ENCODE data around the gene PANK4.

Gene PANK4

GRCh38 chr1:2476061-2476999 lies 50.1 kb downstream of the PANK4 start, which contains the start of gene PLCH2:
Gene PLCH2 (plus strand): TSS chr1:2476289. CDS start chr1:2476589, 300 bp downstream.
- Histone ChIP-seq H3K9ac (ENCODE audit: low read length) (no peak within 1 kb of the TSS), H3K4me1 (ENCODE audit: insufficient read depth, low read length) (no peaks in the 10 kb centered on the region), H3K27ac (ENCODE audit: low read depth, low read length) (no peak within 1 kb of the TSS), H3K36me3 (ENCODE audit: insufficient read depth, low read length) (no peaks in the 10 kb centered on the region), H3K4me3 (ENCODE audit: low read depth in 1 of 2, low read length in 2 of 2) (no peak within 1 kb of the TSS), H3K27me3 (ENCODE audit: control insufficient read depth in 1 of 2, insufficient read depth in 2 of 2, low read length in 2 of 2) (peaks cover 0 to 4% of the 10 kb centered on the region in 2 donors), H3K9me3 (ENCODE audit: low read length) (no peaks in the 10 kb centered on the region)

GRCh38 chr1:2475571-2475970 lies 50.8 kb downstream of the PANK4 start:
- Histone ChIP-seq H3K9ac (ENCODE audit: low read length) (no peak overlapping the region), H3K27ac (ENCODE audit: low read depth, low read length) (no peak overlapping the region), H3K4me1 (ENCODE audit: insufficient read depth, low read length) (no peaks in the 10 kb centered on the region), H3K36me3 (ENCODE audit: insufficient read depth, low read length) (no peaks in the 10 kb centered on the region), H3K9me3 (ENCODE audit: low read length) (no peaks in the 10 kb centered on the region), H3K27me3 (ENCODE audit: control insufficient read depth in 1 of 2, insufficient read depth in 2 of 2, low read length in 2 of 2) (peaks cover 0 to 10% of the 10 kb centered on the region in 2 donors), H3K4me3 (ENCODE audit: low read depth in 1 of 2, low read length in 2 of 2) (no peak overlapping the region)

GRCh38 chr1:2474933-2475371 lies 51.4 kb downstream of the PANK4 start:
- peaks cover 0 to 12% of the 10 kb centered on the region in 2 donors for H3K27me3 ChIP-seq (ENCODE audit: control insufficient read depth in 1 of 2, insufficient read depth in 2 of 2, low read length in 2 of 2)
- H3K9ac ChIP-seq (ENCODE audit: low read length) = no peak overlapping the region
- H3K4me1 ChIP-seq (ENCODE audit: insufficient read depth, low read length) = no peaks in the 10 kb centered on the region

DNA sequence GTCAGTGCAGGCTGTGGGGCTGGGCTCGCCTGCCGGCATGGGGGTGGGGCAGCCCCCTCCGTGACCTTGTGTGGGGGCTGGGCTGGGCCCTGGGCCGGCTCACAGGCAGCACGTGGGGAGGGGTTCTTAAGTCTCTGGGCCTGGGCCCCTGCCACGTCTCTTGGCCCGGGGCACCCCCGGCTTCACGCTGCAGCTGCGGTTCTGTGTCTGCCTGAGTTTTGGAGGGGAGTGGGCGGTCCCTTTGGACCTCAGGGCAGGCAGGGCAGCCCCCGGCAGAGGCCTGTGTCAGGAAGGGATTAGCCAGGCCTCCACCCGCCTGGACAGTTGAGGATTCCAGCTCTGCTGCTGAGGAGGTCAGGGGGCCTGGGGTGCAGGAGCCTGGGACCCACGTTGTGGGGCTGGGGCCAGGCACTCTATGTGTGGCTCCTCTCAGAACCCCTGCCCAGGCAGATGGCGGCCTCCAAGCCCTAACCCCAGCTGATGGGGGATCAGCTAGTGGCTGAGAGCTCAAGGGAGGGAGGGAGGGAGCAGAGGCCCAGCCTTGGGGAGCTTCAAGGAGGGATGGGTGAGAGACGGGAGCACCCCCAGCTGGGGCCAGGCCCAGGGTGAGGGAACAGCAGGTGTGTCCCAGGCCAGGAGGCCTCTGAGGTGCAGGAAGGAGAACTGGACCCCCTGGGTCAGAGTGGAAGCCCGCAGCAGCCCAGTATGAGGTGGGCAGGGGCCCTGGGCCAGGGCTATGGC lies 52.1 kb downstream of the PANK4 start:
- H3K27ac ChIP-seq (ENCODE audit: low read depth, low read length) = no peak overlapping the region
- H3K9me3 ChIP-seq (ENCODE audit: low read length) = no peaks in the 10 kb centered on the region
- H3K36me3 ChIP-seq (ENCODE audit: insufficient read depth, low read length) = no peaks in the 10 kb centered on the region
- no peaks in the 10 kb centered on the region for H3K4me1 ChIP-seq (ENCODE audit: insufficient read depth, low read length)
- H3K4me3 ChIP-seq (ENCODE audit: low read depth in 1 of 2, low read length in 2 of 2) = no peak overlapping the region
- peaks cover 0 to 13% of the 10 kb centered on the region in 2 donors for H3K27me3 ChIP-seq (ENCODE audit: control insufficient read depth in 1 of 2, insufficient read depth in 2 of 2, low read length in 2 of 2)
- H3K9ac ChIP-seq (ENCODE audit: low read length) = no peak overlapping the region

More at GRCh38 chr1:2474933-2475371, 51.4 kb downstream of the PANK4 start:
- Histone ChIP-seq H3K27ac (ENCODE audit: low read depth, low read length) (no peak overlapping the region), H3K9me3 (ENCODE audit: low read length) (no peaks in the 10 kb centered on the region), H3K4me3 (ENCODE audit: low read depth in 1 of 2, low read length in 2 of 2) (no peak overlapping the region), H3K36me3 (ENCODE audit: insufficient read depth, low read length) (no peaks in the 10 kb centered on the region)

GRCh38 chr1:2473198-2473597 lies 53.2 kb downstream of the PANK4 start:
- no peak overlapping the region for H3K9ac ChIP-seq (ENCODE audit: low read length)
- no peak overlapping the region for H3K4me3 ChIP-seq (ENCODE audit: low read depth in 1 of 2, low read length in 2 of 2)
- no peaks in the 10 kb centered on the region for H3K36me3 ChIP-seq (ENCODE audit: insufficient read depth, low read length)
- H3K4me1 ChIP-seq (ENCODE audit: insufficient read depth, low read length) = no peaks in the 10 kb centered on the region
- no peak overlapping the region for H3K27ac ChIP-seq (ENCODE audit: low read depth, low read length)
- no peaks in the 10 kb centered on the region for H3K9me3 ChIP-seq (ENCODE audit: low read length)
- peaks cover 0 to 21% of the 10 kb centered on the region in 2 donors for H3K27me3 ChIP-seq (ENCODE audit: control insufficient read depth in 1 of 2, insufficient read depth in 2 of 2, low read length in 2 of 2)

GRCh38 chr1:2472561-2473177 lies 53.7 kb downstream of the PANK4 start:
- H3K9ac ChIP-seq (ENCODE audit: low read length) = no peak overlapping the region
- H3K27me3 ChIP-seq (ENCODE audit: control insufficient read depth in 1 of 2, insufficient read depth in 2 of 2, low read length in 2 of 2) = peaks cover 0 to 26% of the 10 kb centered on the region in 2 donors
- H3K9me3 ChIP-seq (ENCODE audit: low read length) = no peaks in the 10 kb centered on the region
- no peaks in the 10 kb centered on the region for H3K4me1 ChIP-seq (ENCODE audit: insufficient read depth, low read length)
- H3K27ac ChIP-seq (ENCODE audit: low read depth, low read length) = no peak overlapping the region
- H3K4me3 ChIP-seq (ENCODE audit: low read depth in 1 of 2, low read length in 2 of 2) = no peak overlapping the region
- no peaks in the 10 kb centered on the region for H3K36me3 ChIP-seq (ENCODE audit: insufficient read depth, low read length)

DNA sequence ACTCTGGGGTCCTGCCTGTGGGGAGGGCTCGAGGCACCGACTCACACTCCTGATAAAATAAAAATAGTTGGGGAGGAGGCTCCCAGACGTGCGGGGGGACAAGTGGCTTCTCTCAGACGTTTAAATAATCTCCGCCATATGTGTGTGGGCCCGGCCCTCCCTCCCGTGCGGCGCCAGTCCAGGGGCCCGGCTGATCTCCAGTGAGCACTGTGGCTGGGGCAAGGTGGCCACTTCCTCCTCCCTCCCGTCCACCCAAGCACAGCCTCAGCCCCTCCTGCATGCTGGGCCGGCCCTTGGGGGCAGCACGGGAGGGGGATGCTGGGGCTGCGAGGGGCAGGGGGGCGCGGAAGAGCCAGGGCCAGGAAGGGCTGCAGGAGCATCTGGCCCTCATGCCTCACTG lies 54.3 kb downstream of the PANK4 start:
- Histone ChIP-seq H3K27ac (ENCODE audit: low read depth, low read length) (no peak overlapping the region), H3K36me3 (ENCODE audit: insufficient read depth, low read length) (no peaks in the 10 kb centered on the region), H3K4me3 (ENCODE audit: low read depth in 1 of 2, low read length in 2 of 2) (no peak overlapping the region), H3K9ac (ENCODE audit: low read length) (no peak overlapping the region), H3K4me1 (ENCODE audit: insufficient read depth, low read length) (no peaks in the 10 kb centered on the region), H3K9me3 (ENCODE audit: low read length) (no peaks in the 10 kb centered on the region), H3K27me3 (ENCODE audit: control insufficient read depth in 1 of 2, insufficient read depth in 2 of 2, low read length in 2 of 2) (peaks cover 0 to 32% of the 10 kb centered on the region in 2 donors)

DNA sequence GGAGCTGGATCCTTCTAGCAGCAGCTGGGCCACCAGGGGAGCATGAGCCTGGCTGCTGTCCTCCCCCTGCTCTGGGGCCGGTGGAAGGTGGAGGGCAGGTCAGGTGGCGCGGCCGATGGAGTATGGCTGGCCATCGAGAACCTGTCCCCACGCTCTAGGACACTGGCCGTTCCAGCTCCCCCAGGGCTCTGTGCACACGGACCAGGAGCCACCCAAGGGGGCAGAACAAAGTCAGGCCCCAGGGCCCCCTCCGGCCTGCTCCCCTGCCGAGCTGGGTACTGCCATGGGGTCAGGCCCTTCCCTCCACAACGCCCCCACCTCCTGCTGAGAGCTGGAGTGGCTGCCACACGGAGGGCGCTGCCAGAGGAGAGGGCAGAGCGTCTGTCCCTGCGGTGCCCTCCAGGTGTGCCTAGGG lies 54.8 kb downstream of the PANK4 start:
- peaks cover 0 to 37% of the 10 kb centered on the region in 2 donors for H3K27me3 ChIP-seq (ENCODE audit: control insufficient read depth in 1 of 2, insufficient read depth in 2 of 2, low read length in 2 of 2)
- H3K9me3 ChIP-seq (ENCODE audit: low read length) = no peaks in the 10 kb centered on the region
- no peak overlapping the region for H3K27ac ChIP-seq (ENCODE audit: low read depth, low read length)
- no peak overlapping the region for H3K4me3 ChIP-seq (ENCODE audit: low read depth in 1 of 2, low read length in 2 of 2)
- no peaks in the 10 kb centered on the region for H3K4me1 ChIP-seq (ENCODE audit: insufficient read depth, low read length)
- H3K36me3 ChIP-seq (ENCODE audit: insufficient read depth, low read length) = no peaks in the 10 kb centered on the region
- H3K9ac ChIP-seq (ENCODE audit: low read length) = no peak overlapping the region

DNA sequence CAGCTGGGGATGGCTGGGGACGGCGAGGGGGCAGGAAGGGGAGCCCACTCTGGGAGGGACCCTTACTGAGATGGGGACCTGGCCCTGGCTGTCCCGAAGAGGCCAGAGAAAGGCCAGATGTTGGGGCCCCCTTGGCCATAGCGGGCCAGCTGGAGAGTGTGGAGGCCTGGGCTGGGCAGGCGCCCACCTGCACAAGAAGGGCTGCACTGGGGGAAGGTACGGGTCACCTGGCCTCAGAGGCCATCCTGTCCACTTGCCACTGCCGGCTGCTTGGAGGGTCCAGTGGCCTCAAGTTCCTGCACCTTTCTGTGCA lies 55.3 kb downstream of the PANK4 start:
- Histone ChIP-seq H3K4me3 (ENCODE audit: low read depth in 1 of 2, low read length in 2 of 2) (no peak overlapping the region), H3K4me1 (ENCODE audit: insufficient read depth, low read length) (no peaks in the 10 kb centered on the region), H3K27me3 (ENCODE audit: control insufficient read depth in 1 of 2, insufficient read depth in 2 of 2, low read length in 2 of 2) (peaks cover 0 to 42% of the 10 kb centered on the region in 2 donors), H3K27ac (ENCODE audit: low read depth, low read length) (no peak overlapping the region), H3K9me3 (ENCODE audit: low read length) (no peaks in the 10 kb centered on the region), H3K9ac (ENCODE audit: low read length) (no peak overlapping the region), H3K36me3 (ENCODE audit: insufficient read depth, low read length) (no peaks in the 10 kb centered on the region)

DNA sequence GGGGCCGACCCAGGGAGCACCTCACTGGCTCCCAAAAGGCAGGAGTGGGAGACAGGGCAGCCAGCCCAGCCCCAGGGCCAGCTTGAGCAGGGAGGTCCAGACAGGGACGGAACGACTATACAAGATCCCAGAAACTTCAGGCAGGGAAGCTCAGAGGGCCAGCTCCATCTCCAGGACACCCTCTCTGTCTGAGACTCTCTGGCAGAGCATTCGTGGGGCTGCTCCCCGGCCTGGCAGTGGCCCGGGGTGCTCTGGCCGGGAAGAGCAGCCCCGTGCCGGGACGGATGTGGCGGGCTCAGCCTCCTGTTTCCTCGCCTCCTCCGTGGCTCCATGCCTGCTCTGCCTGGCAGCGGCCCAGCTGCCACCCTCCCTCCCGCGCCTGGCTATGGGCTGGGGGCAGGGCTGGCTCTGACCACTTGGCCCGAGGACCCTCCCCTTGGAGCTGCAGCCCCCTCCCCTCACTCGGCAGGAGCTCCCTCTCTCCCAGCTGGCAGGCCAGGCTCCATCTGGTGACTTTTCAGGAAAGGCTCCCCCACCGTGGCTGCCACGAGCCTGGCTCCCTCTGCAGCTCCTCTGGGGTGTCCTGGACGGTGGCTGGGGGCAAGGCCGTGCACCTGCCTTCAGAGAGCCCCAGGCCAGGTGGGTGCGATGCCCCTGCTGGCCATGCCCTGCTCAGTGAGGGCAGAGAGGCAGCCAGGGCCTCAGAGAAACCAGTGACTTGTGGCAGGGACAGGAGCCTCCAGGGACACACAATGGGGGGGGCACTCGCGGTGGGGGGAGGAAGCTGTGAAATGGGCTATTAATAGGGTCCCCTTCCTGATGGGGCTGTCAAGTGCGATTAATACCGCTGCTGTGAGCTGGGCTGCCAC lies 55.9 kb downstream of the PANK4 start:
- Histone ChIP-seq H3K27me3 (ENCODE audit: control insufficient read depth in 1 of 2, insufficient read depth in 2 of 2, low read length in 2 of 2) (peaks cover 0 to 48% of the 10 kb centered on the region in 2 donors), H3K4me3 (ENCODE audit: low read depth in 1 of 2, low read length in 2 of 2) (no peak overlapping the region), H3K36me3 (ENCODE audit: insufficient read depth, low read length) (no peaks in the 10 kb centered on the region), H3K4me1 (ENCODE audit: insufficient read depth, low read length) (no peaks in the 10 kb centered on the region), H3K9me3 (ENCODE audit: low read length) (no peaks in the 10 kb centered on the region), H3K9ac (ENCODE audit: low read length) (no peak overlapping the region), H3K27ac (ENCODE audit: low read depth, low read length) (no peak overlapping the region)

Data from muscle layer of colon (tissue), 2 donors.